GM19023 (cell line): ENCODE measurements around the gene CYP3A4.
"Not testable (repeated sequence)": the region's sequence is repeated elsewhere in the genome, so short reads cannot be mapped to it uniquely, and the experiment has no call there.

Experiments
- ATAC-seq: cut with Tn5 transposase; IDR thresholded peaks from one replicate; pipeline ENCODE4 v1.9.1; 2021; ENCODE audit warnings: mild to moderate bottlenecking, moderate library complexity; ENCODE audit not compliant: unreplicated experiment

Gene CYP3A4

GRCh38 chr7:99793443-99793842 lies 9.5 kb upstream of the CYP3A4 start:
- ATAC-seq, result no peak

DNA sequence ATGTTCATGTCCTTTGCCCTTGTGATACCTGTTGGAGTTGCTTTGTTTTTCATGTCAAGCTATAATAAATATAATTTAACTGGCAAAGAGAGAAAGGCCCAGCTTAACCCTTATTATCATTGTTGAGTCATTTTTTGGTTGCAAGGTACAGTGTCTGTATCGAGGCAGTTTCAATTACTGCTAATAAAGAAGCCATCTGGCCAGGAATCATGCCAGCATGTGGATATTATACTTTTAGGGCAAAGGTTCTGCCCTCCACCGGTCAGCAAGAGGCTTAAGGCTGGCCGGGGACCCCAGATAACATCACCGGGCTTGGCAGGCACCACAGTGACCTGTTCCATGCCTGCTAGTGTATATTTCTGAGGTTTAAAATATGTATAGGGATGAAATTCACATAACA lies 9.0 kb upstream of the CYP3A4 start:
- no peak for ATAC-seq

- ATAC-seq, result no peak
Measured at GRCh38 chr7:99791667-99792369, 7.8 kb upstream of the CYP3A4 start.

GRCh38 chr7:99791021-99791420 lies 7.0 kb upstream of the CYP3A4 start:
- no peak for ATAC-seq

DNA sequence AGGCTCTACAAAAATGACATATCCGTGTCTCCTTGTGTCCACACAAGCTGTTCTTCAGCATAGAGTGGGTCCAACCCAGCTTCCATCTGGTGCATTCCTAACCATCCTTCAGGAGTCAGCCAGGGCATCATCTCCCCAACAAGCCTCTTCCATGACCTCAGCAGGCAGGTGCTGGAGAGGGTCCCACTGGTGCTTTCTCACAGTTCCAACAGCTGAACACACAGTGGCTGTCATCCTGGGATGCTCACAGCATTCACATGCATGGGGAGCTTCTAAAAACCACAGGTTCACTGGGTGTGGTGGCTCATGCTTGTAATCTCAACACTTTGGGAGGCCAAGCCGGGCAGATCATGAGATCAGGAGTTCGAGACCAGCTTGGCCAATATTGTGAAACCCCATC lies 6.4 kb upstream of the CYP3A4 start:
- no peak for ATAC-seq

DNA sequence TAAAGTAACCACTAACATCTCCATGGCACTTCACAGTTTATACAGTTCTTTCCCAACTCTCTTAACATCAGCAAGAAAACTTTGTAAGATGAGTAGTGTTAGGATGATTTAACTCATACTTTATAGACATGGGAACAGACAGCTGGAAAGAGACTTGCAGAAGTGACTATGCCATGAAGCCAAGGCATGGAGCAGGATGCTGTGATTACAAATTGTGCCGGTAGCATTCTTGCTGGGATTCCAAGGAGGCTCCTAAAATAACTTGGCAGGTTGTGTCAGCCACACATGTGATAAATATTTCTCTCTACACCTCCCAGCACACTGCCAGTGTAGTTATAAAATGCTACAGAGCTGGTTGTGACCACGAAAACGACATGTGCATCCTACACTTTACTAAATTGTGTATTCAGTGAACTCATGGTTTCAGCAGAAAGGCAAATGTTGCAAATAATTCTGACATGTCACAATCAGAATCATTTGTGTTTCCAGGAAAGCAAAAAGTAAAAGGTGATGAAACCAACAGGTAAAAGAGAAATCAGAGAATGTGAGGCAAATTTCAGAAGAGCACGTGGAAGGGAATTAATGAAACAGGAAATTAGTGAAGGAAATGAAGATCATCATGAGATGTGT lies 5.6 kb upstream of the CYP3A4 start:
- ATAC-seq, result no peak

DNA sequence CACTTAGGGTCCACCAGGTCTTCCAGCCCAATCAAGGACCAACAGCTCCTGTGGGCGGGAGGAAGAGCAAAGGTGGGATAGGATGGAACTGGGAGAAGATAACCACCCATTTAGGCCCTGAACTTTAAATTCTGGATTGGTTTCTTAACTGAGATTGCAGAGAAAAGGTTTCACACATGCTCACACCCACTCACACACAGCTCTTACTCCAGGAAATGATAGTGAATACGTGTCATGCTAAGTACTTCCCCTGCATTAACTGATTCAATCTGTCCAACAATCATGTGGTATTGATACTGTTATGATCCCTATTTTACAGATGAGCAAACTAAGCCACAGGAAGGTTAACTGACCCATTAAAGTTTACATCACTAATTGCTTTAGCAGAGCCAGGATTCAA lies 4.6 kb upstream of the CYP3A4 start:
- no peak for ATAC-seq

DNA sequence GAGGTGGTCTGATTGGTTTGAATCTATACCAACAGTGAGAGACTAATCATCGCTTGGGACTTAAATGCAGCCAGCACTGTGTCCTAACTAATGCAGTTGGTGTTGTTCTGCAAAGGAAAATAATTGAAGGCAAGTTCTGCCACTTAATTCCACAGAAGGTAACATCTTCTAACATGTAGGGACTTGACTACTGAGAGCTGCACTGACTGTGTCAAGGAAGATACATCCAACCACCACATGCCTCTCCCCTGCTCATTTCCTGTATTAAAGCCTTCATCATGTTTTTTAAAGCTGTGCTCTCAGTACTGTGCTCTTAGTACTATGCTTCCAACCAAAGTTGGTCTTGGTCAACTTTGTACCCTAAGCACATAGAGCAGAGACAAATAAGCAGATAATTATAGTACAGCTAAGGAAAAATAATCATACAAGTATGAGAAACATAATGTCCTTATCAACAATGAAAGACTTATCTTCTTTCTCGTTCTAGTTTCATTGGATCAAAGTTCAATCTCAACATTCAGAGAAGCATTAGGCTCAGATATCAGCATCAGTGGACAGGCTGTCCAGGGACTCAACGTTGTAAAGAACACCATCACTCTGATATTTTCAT lies 2.8 kb upstream of the CYP3A4 start:
- no peak for ATAC-seq

DNA sequence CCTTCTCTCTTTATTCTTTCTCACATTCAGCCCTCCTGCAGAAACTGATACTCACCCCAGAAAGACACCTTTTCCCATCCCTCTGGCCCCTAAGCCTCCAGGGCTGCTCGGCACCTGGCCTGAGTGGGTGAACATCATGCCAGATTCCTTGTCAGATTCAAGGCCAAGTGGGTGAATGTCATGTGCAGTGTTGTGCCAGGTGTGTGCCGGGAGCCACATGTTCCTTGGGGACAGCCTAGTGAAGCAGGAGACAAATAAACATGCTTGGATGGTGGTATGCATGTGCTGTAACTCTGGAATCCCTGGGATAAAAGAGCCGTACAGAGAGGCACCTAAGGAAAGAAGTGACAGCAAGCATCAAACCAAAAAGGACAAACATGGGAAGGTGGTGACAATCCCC lies 1.7 kb upstream of the CYP3A4 start:
- ATAC-seq, result not testable (repeated sequence)

GRCh38 chr7:99782012-99782953 lies 1.7 kb downstream of the CYP3A4 start:
- no peak for ATAC-seq

DNA sequence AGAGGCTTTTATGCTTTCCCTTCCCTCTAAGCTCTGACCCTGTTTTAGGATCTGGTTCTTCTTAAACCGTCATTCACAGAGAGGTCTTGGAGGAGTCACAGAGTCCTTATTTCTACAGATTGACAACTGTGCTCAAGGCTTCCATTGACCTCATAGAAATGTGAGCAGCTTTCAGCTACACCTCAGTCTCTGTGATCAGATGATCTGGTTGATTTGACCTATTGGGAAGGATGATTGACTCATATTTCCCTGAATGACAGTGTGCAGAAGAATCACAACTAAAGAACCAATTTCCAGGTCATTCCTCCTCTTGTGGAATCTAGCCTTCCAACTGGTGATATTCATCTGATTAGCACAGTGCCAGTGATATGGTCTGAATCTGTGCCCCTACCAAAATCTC lies 3.4 kb downstream of the CYP3A4 start:
- ATAC-seq, result no peak

DNA sequence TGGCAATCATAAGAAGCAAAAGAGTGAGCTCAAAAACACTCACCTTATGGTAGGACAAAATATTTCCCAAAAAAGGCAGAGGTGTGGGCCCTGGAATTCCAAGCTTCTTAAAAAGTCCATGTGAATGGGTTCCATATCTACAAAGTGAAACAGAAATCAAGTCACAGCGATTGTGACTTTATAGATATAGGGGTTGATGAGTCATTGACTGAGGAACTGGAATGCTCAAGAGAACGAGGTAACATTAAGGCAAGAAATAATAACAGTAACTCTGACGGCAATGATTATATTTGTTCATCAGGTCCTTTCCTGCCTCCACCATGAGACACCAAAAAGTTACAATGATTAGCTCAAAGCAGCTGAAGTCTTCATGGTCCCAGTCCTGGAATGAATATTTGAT lies 4.0 kb downstream of the CYP3A4 start:
- no peak for ATAC-seq

- no peak for ATAC-seq
Measured at GRCh38 chr7:99778880-99779279, 5.1 kb downstream of the CYP3A4 start.

DNA sequence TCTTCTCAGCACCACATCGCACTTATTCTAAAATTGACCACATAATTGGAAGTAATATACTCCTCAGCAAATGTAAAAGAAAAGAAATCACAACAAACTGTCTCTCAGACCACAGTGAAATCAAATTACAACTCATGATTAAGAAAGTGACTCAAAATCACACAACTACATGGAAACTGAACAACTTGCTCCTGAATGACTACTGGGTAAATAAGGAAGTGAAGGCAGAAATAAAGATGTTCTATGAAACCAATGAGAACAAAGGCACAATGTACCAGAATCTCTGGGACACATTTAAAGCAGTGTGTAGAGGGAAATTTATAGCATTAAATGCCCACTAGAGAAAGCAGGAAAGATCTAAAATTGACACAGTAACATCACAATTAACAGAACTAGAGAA lies 10.6 kb downstream of the CYP3A4 start:
- ATAC-seq, result not testable (repeated sequence)

DNA sequence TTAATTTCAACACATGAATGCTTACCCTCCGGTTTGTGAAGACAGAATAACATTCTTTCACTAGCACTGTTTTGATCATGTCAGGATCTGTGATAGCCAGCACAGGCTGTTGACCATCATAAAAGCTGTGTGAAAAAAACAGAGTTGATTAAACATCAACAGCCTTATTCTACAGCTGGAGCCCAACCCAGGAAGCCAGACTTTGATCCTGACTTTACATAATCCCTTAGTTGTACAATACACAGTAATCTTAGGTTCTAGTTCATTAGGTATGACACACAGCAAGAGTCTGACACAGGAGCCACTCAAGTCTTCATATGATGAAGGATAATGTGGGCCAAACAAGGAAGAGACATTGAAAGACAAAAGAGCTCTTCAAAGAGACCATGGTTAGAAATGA lies 11.4 kb downstream of the CYP3A4 start:
- no peak for ATAC-seq

DNA sequence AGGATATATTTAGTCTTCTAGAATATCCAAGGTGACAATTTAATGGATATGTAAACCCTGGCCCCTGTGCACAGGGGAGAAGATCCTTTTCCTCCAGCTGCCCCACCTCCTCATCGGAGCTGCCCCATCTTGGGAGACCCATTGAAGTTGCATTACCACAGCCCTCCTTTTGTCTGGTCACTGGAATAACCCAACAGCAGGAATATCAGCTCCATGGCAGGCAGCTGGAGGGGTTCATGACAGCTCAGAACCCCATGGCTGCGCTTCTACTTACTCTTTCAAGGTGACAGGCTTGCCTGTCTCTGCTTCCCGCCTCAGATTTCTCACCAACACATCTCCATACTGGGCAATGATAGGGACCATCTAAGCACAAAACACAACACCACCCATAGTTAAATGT lies 14.5 kb downstream of the CYP3A4 start:
- not testable (repeated sequence) for ATAC-seq

- no peak for ATAC-seq
Measured at GRCh38 chr7:99768471-99768870, 15.5 kb downstream of the CYP3A4 start.

GRCh38 chr7:99767662-99768061 lies 16.3 kb downstream of the CYP3A4 start:
- peak; percentile 78 for ATAC-seq

GRCh38 chr7:99766484-99767099 lies 17.4 kb downstream of the CYP3A4 start:
- no peak for ATAC-seq

GRCh38 chr7:99764478-99764877 lies 19.5 kb downstream of the CYP3A4 start:
- no peak for ATAC-seq
